Chondrocyte (in vitro differentiated cells): ENCODE data around the gene MST1. TPM values are rescaled to one million over a fixed set of nuclear protein-coding genes. Genes with fewer than 3 reads are reported as not detected.

Source experiments
- DNase-seq: peaks from one replicate; pipeline ENCODE4 v3.0.0; 2021; ENCODE audit warnings: mixed read lengths, low spot score
- H3K27ac Mint-ChIP-seq: one replicate; pipeline ENCODE4 v1.8.0; 2021; ENCODE audit warnings: mild to moderate bottlenecking, moderate library complexity, mixed read lengths; ENCODE audit not compliant: unreplicated experiment
- H3K27me3 Mint-ChIP-seq: 2 replicates; pipeline ENCODE4 v1.8.0; 2021; ENCODE audit warnings: low read depth, mixed read lengths
- H3K36me3 Mint-ChIP-seq: 2 replicates; pipeline ENCODE4 v1.8.0; 2021; ENCODE audit warnings: low read depth, mixed read lengths
- H3K4me1 Mint-ChIP-seq: 2 replicates; pipeline ENCODE4 v1.8.0; 2021; ENCODE audit warnings: low read depth, mild to moderate bottlenecking, mixed read lengths
- H3K4me3 Mint-ChIP-seq: one replicate; pipeline ENCODE4 v1.8.0; 2021; ENCODE audit warnings: mild to moderate bottlenecking, moderate library complexity, mixed read lengths; ENCODE audit not compliant: unreplicated experiment
- H3K9me3 Mint-ChIP-seq: 2 replicates; pipeline ENCODE4 v1.8.0; 2021; ENCODE audit warnings: low read depth, mixed read lengths
- CTCF ChIP-seq: fragments of 200-600 bp; sonication (generic); IDR thresholded peaks from 2 replicates; pipeline ENCODE4 v1.5.0; 2021; ENCODE audit warnings: antibody characterized with exemption, mild to moderate bottlenecking, moderate library complexity
- total RNA-seq: library from RNA; stranded (reverse); gene quantifications from 3 replicates; pipeline ENCODE4 v1.2.1, GENCODE V29; 2021

Gene MST1
- total RNA-seq, 1 donor from 2014 or later, result 19.1 TPM

DNA sequence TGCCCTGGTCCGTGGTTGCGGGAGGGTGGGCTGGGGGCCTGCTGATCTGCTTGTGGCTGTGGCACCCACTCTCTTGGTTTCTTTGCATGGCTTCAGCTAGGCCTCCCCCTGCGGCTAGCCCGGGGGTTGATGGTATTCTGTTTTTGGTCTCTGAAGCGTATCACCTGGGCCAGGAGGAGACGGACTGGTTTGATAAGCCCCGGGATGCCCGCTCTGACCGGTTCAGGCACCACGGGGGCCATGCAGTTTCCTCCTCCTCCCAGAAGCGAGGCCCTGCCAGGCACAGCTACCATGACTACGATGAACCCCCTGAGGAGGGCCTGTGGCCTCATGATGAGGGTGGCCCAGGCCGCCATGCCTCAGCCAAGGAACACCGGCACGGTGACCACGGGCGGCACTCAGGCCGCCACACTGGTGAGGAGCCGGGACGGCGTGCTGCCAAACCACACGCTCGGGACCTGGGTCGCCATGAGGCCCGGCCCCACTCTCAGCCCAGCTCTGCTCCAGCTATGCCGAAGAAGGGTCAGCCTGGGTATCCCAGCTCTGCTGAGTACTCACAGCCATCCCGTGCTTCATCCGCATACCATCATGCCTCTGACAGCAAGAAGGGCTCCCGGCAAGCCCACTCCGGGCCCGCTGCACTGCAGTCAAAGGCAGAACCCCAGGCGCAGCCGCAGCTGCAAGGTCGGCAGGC is 26.4 kb downstream of the MST1 start:
- DNase-seq, result no peak
- no peak for TF ChIP-seq CTCF
- H3K4me1 Mint-ChIP-seq, result peaks cover 7% of the 10 kb centered on the region
- H3K27ac Mint-ChIP-seq, result no peak overlapping the region
- H3K36me3 Mint-ChIP-seq, result no peaks in the 10 kb centered on the region
- H3K27me3 Mint-ChIP-seq, result peaks cover 2% of the 10 kb centered on the region
- no peak overlapping the region for H3K4me3 Mint-ChIP-seq
- H3K9me3 Mint-ChIP-seq, result no peaks in the 10 kb centered on the region

GRCh38 chr3:49662021-49662420 is 27.3 kb downstream of the MST1 start:
- DNase-seq, result no peak
- H3K4me1 Mint-ChIP-seq, result peaks cover 7% of the 10 kb centered on the region
- no peak for TF ChIP-seq CTCF
- no peak overlapping the region for H3K4me3 Mint-ChIP-seq
- no peaks in the 10 kb centered on the region for H3K9me3 Mint-ChIP-seq
- no peak overlapping the region for H3K27ac Mint-ChIP-seq
- no peaks in the 10 kb centered on the region for H3K36me3 Mint-ChIP-seq
- peaks cover 2% of the 10 kb centered on the region for H3K27me3 Mint-ChIP-seq

GRCh38 chr3:49661281-49661680 is 28.0 kb downstream of the MST1 start:
- Mint-ChIP-seq H3K9me3 (no peaks in the 10 kb centered on the region), H3K4me3 (no peak overlapping the region), H3K27ac (no peak overlapping the region), H3K4me1 (no peaks in the 10 kb centered on the region), H3K27me3 (peaks cover 2% of the 10 kb centered on the region), H3K36me3 (no peaks in the 10 kb centered on the region)
- no peak for TF ChIP-seq CTCF
- no peak for DNase-seq

DNA sequence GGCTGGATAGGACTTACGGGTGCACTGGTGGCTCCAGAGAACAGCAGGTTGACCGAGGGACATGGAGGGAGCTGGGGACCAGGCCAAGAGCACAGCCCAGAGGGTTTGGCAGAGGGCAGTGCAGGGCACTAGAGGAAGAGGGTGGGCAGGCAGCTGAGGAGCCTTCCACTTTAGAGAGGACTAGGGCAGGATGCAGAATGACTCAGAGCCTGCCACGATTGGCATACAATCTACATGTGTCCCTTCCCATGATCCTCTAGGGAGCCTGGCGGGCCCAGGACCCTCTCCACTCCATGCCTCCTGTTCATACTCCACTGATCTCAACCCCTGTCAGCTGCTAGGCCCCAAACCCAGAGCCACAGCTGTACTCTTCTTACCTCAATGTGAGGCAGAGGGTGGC is 29.5 kb downstream of the MST1 start:
- Mint-ChIP-seq H3K4me3 (no peak overlapping the region), H3K27me3 (peaks cover 2% of the 10 kb centered on the region), H3K27ac (no peak overlapping the region), H3K36me3 (no peaks in the 10 kb centered on the region), H3K4me1 (no peaks in the 10 kb centered on the region), H3K9me3 (no peaks in the 10 kb centered on the region)
- no peak for TF ChIP-seq CTCF
- DNase-seq, result no peak

- Mint-ChIP-seq H3K4me3 (no peak overlapping the region), H3K27me3 (peaks cover 2% of the 10 kb centered on the region), H3K9me3 (no peaks in the 10 kb centered on the region), H3K36me3 (no peaks in the 10 kb centered on the region), H3K27ac (no peak overlapping the region), H3K4me1 (no peaks in the 10 kb centered on the region)
- no peak for DNase-seq
- no peak for TF ChIP-seq CTCF
Measured at GRCh38 chr3:49658711-49659110, 30.6 kb downstream of the MST1 start.
